Panc1 (cell line): ENCODE results near the gene SLC48A1. TPM values are rescaled to one million over a fixed set of nuclear protein-coding genes. Genes with fewer than 3 reads are reported as not detected.
A peak's percentile ranks its signal among the peaks of the same experiment; 100 is the strongest.

Experiments
- ATAC-seq: fragments of 200-7000 bp; cut with Tn5 transposase; 2 replicates; pipeline ENCODE4 v1.9.1; 2020; ENCODE audit warnings: mild to moderate bottlenecking, moderate library complexity
- BruUV-seq: library from RNA; stranded (reverse); fragments of 400-500 nt; replicated peaks from 2 replicates; lab custom pipeline; 2021; lab: Mats Ljungman, UMichigan
- CTCF ChIA-PET: fragments of 300-600 bp; sonication (Branson Sonifier 250); formaldehyde crosslinking; loops from one replicate; lab custom pipeline; 2022; ENCODE audit warnings: antibody characterized with exemption; lab: Charles Lee
- POLR2A ChIA-PET: fragments of 300-600 bp; sonication (Branson Sonifier 250); formaldehyde crosslinking; loops from one replicate; lab custom pipeline; 2022; ENCODE audit warnings: antibody characterized with exemption; lab: Charles Lee
- DNase-seq: peaks from one replicate; pipeline ENCODE4 v3.0.0-alpha.2; 2010; ENCODE audit warnings: low read depth, low spot score
- H3K27ac ChIP-seq: 2 replicates; pipeline ENCODE4 v1.5.1; 2011; ENCODE audit warnings: mild to moderate bottlenecking, low read length, inconsistent platforms
- H3K27me3 ChIP-seq: fragments of 200-500 bp; sonication (Bioruptor generic); 2 replicates; pipeline ENCODE4 v1.6.0; 2014; ENCODE audit warnings: low read length, inconsistent platforms; ENCODE audit not compliant: control insufficient read depth, insufficient read depth
- H3K36me3 ChIP-seq: fragments of 200-500 bp; sonication (Bioruptor generic); 2 replicates; pipeline ENCODE4 v1.5.1; 2014; ENCODE audit warnings: inconsistent platforms, mild to moderate bottlenecking, low read length, moderate library complexity; ENCODE audit not compliant: control insufficient read depth, insufficient read depth
- H3K4me1 ChIP-seq: 2 replicates; pipeline ENCODE4 v1.5.1; 2011; ENCODE audit warnings: inconsistent platforms, mild to moderate bottlenecking, low read length, moderate library complexity; ENCODE audit not compliant: control insufficient read depth, insufficient read depth
- H3K4me3 ChIP-seq, 2 experiments: 2 replicates each; pipeline ENCODE4 v1.5.1; 2011 to 2012; ENCODE audit warnings: low read depth in 2 of 2, low read length in 2 of 2, mild to moderate bottlenecking in 2 of 2, inconsistent platforms in 1 of 2, moderate library complexity in 1 of 2
- H3K9me3 ChIP-seq: fragments of 200-500 bp; sonication (Bioruptor generic); 2 replicates; pipeline ENCODE4 v1.5.1; 2014; ENCODE audit warnings: low read depth, mild to moderate bottlenecking, inconsistent platforms, low read length, moderate library complexity; ENCODE audit not compliant: control insufficient read depth, insufficient read depth
- POLR2AphosphoS5 ChIP-seq: IDR thresholded peaks from 2 replicates; pipeline ENCODE4 v1.6.1; 2012; ENCODE audit warnings: mild to moderate bottlenecking, low read depth, low read length, moderate library complexity
- SIN3A ChIP-seq: IDR thresholded peaks from 2 replicates; pipeline ENCODE4 v1.6.1; 2012; ENCODE audit warnings: low read depth, mild to moderate bottlenecking, low read length, moderate library complexity, borderline replicate concordance; ENCODE audit not compliant: insufficient read depth
- TCF7L2 ChIP-seq: IDR thresholded peaks from 2 replicates; pipeline ENCODE4 v1.6.1; 2011; ENCODE audit warnings: mild to moderate bottlenecking, low read depth, low read length, inconsistent platforms
- in situ Hi-C: cut with HindIII; loops from 2 replicates; pipeline ENCODE4 v1.10.0; 2016; ENCODE audit warnings: low sequenced_read_pairs, low pct_unique_long_range_greater_than_20kb
- intact Hi-C: fragments of 100-400 bp; cut with micrococcal nuclease; formaldehyde crosslinking; loops from one replicate; pipeline ENCODE4 v1.10.0; 2022; ENCODE audit not compliant: unreplicated experiment
- total RNA-seq: library from RNA; stranded (reverse); gene quantifications from one replicate; pipeline ENCODE4 v1.2.1, GENCODE V29; 2021; ENCODE audit not compliant: unreplicated experiment
- TF ChIP-seq, protein P1 (sequence below): fragments of 450-650 bp; IDR thresholded peaks from 2 replicates; pipeline ENCODE4 v1.5.1; 2017; ENCODE audit warnings: mild to moderate bottlenecking
- TF ChIP-seq, protein P2 (sequence below), 2 experiments: IDR thresholded peaks; 2 replicates each; pipeline ENCODE4 v1.6.1; 2011 to 2012; ENCODE audit warnings: low read depth in 2 of 2, control low read depth in 1 of 2, low read length in 1 of 2, mild to moderate bottlenecking in 1 of 2, moderate library complexity in 1 of 2; ENCODE audit not compliant: insufficient read depth in 1 of 2

Gene SLC48A1
- total RNA-seq, 1 experiment from 2014 or later: 32.0 TPM

DNA sequence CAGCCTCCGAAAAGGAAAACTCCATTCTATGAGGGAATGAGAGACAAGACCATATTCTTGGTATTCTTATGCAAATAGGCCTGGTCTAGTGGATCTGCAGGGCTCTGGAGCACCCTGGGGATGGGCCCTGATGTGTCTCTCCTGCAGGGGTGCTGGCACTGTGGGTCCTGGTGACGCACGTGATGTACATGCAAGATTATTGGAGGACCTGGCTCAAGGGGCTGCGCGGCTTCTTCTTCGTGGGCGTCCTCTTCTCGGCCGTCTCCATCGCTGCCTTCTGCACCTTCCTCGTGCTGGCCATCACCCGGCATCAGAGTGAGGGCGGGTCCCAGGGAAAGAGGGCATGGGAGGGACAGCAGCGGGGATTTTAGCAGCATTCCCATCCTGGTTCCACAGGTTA is 5.8 kb downstream of the SLC48A1 start:
- TF ChIP-seq, protein P1, sequence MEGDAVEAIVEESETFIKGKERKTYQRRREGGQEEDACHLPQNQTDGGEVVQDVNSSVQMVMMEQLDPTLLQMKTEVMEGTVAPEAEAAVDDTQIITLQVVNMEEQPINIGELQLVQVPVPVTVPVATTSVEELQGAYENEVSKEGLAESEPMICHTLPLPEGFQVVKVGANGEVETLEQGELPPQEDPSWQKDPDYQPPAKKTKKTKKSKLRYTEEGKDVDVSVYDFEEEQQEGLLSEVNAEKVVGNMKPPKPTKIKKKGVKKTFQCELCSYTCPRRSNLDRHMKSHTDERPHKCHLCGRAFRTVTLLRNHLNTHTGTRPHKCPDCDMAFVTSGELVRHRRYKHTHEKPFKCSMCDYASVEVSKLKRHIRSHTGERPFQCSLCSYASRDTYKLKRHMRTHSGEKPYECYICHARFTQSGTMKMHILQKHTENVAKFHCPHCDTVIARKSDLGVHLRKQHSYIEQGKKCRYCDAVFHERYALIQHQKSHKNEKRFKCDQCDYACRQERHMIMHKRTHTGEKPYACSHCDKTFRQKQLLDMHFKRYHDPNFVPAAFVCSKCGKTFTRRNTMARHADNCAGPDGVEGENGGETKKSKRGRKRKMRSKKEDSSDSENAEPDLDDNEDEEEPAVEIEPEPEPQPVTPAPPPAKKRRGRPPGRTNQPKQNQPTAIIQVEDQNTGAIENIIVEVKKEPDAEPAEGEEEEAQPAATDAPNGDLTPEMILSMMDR: no peak
- TF ChIP-seq, protein P2, sequence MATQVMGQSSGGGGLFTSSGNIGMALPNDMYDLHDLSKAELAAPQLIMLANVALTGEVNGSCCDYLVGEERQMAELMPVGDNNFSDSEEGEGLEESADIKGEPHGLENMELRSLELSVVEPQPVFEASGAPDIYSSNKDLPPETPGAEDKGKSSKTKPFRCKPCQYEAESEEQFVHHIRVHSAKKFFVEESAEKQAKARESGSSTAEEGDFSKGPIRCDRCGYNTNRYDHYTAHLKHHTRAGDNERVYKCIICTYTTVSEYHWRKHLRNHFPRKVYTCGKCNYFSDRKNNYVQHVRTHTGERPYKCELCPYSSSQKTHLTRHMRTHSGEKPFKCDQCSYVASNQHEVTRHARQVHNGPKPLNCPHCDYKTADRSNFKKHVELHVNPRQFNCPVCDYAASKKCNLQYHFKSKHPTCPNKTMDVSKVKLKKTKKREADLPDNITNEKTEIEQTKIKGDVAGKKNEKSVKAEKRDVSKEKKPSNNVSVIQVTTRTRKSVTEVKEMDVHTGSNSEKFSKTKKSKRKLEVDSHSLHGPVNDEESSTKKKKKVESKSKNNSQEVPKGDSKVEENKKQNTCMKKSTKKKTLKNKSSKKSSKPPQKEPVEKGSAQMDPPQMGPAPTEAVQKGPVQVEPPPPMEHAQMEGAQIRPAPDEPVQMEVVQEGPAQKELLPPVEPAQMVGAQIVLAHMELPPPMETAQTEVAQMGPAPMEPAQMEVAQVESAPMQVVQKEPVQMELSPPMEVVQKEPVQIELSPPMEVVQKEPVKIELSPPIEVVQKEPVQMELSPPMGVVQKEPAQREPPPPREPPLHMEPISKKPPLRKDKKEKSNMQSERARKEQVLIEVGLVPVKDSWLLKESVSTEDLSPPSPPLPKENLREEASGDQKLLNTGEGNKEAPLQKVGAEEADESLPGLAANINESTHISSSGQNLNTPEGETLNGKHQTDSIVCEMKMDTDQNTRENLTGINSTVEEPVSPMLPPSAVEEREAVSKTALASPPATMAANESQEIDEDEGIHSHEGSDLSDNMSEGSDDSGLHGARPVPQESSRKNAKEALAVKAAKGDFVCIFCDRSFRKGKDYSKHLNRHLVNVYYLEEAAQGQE (IDR thresholded peaks at IDR 0.05; ENCODE audit: insufficient read depth in 1 of 2, low read depth in 2 of 2, low read length in 1 of 2): no peak
- no peak for TF ChIP-seq SIN3A
- no peak for TF ChIP-seq POLR2AphosphoS5
- TF ChIP-seq TCF7L2: no peak
- DNase-seq: no peak
- in situ Hi-C loops (no loop called here), intact Hi-C loops (loop anchor here (2.0 kb wide), 2 partner anchors 34 to 64 kb away; no protein-coding TSS in a partner anchor)
- H3K4me1 ChIP-seq: peaks cover 33% of the 10 kb centered on the region
- no peaks in the 10 kb centered on the region for H3K27me3 ChIP-seq
- peak; percentile 23 for ATAC-seq
- CTCF ChIA-PET: interaction anchor here (1.3 to 2.4 kb wide), 3 partner anchors 11 to 37 kb away, joined by 3 to 10 read pairs (median 6); no protein-coding TSS in a partner anchor
- H3K9me3 ChIP-seq: no peaks in the 10 kb centered on the region
- POLR2A ChIA-PET: no interaction called here
- H3K4me3 ChIP-seq: no peak overlapping the region
- no TSS peak for BruUV-seq
- no peak overlapping the region for H3K27ac ChIP-seq
- H3K36me3 ChIP-seq: no peaks in the 10 kb centered on the region

DNA sequence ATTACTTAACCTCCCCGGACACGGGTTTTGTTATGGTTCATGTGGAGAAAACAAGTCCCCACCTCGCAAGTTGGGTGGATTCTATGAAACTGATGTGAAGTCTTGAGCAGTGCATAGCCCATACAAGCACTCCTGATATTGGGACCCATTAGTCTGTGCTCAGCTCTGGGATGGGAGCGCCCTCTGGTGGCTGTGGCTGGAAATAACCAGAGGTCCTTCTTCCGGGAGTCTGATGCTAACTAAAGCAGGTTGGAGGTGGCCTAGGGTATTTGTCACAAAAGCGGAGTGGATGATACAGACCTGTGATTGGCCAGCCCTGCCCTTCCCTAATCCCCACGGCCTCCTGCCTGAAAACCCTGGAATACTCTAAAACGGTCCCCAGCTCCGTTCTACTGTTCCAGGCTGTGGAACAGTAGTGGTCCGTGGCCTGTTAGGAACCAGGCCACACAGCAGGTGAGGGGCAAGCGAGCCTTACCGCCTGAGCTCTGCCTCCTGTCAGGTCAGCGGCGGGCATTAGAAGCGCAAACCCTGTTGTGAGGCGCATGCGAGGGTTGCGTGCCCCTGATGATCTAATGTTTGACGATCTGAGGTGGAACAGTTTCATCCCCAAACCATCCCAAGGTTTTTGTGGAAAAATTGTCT is 6.4 kb downstream of the SLC48A1 start:
- intact Hi-C loops: loop anchor here (2.0 kb wide), 2 partner anchors 35 to 65 kb away; no protein-coding TSS in a partner anchor
- peaks cover 33% of the 10 kb centered on the region for H3K4me1 ChIP-seq
- ChIA-PET CTCF (interaction anchor here (0.9 to 3.5 kb wide), 6 partner anchors 12 to 72 kb away, joined by 3 to 18 read pairs (median 5); no protein-coding TSS in a partner anchor), POLR2A (interaction anchor here (1.0 kb wide), 1 partner anchor 23 kb away, joined by 3 read pairs; no protein-coding TSS in a partner anchor)
- no peaks in the 10 kb centered on the region for H3K9me3 ChIP-seq
- no peaks in the 10 kb centered on the region for H3K27me3 ChIP-seq
- H3K27ac ChIP-seq: no peak overlapping the region
- TF ChIP-seq POLR2AphosphoS5 (peak; percentile 22; the same call in 1 of the 2 replicates), TCF7L2 (no peak), SIN3A (no peak)
- TF ChIP-seq, protein P2 (IDR thresholded peaks at IDR 0.05; ENCODE audit: insufficient read depth in 1 of 2, low read depth in 2 of 2, low read length in 1 of 2): no peak
- TF ChIP-seq, protein P1: peak; percentile 97
- H3K36me3 ChIP-seq: no peaks in the 10 kb centered on the region
- H3K4me3 ChIP-seq: no peak overlapping the region
- no TSS peak for BruUV-seq
- in situ Hi-C loops: no loop called here
- DNase-seq: peak; percentile 76
- ATAC-seq: peak; percentile 90
